OCI-LY3 (cell line): ENCODE measurements around the gene CA7.
"Not testable (repeated sequence)": the region's sequence is repeated elsewhere in the genome, so short reads cannot be mapped to it uniquely, and the experiment has no call there.

Source experiments
- H2AFZ ChIP-seq: fragments of 200-600, 300-600 bp; shearing (Covaris generic); 2 replicates; pipeline ENCODE4 v1.6.0; 2014; ENCODE audit warnings: antibody characterized with exemption, low read depth, low read length
- H3K27ac ChIP-seq: fragments of 200-600, 300-600 bp; sonication (generic); 2 replicates; pipeline ENCODE4 v1.5.1; 2014; ENCODE audit warnings: mild to moderate bottlenecking, low read length, moderate library complexity, mixed read lengths
- H3K27me3 ChIP-seq: fragments of 200-600, 300-600 bp; sonication (generic); 2 replicates; pipeline ENCODE4 v1.6.1; 2014; ENCODE audit warnings: low read depth, low read length, mixed read lengths
- H3K36me3 ChIP-seq: fragments of 200-600, 300-600 bp; sonication (generic); replicated peaks from 2 replicates; pipeline ENCODE3; 2014; ENCODE audit warnings: low read depth, low read length, mixed read lengths
- H3K4me1 ChIP-seq: fragments of 300-600, 200-600 bp; sonication (generic); 2 replicates; pipeline ENCODE4 v1.6.1; 2014; ENCODE audit warnings: low read length, mixed read lengths
- H3K4me2 ChIP-seq: fragments of 200-600, 300-600 bp; sonication (generic); 2 replicates; pipeline ENCODE4 v1.6.1; 2014; ENCODE audit warnings: low read length, mixed read lengths
- H3K4me3 ChIP-seq: fragments of 300-600, 200-600 bp; sonication (generic); 2 replicates; pipeline ENCODE4 v1.5.1; 2014; ENCODE audit warnings: antibody characterized with exemption, mild to moderate bottlenecking, low read length, moderate library complexity
- H3K79me2 ChIP-seq: fragments of 300-600, 200-600 bp; shearing (Covaris generic); 2 replicates; pipeline ENCODE4 v1.6.1; 2014; ENCODE audit warnings: mild to moderate bottlenecking, low read length, mixed read lengths
- H3K9ac ChIP-seq: fragments of 300-600, 200-600 bp; shearing (Covaris generic); 2 replicates; pipeline ENCODE4 v1.6.0; 2014; ENCODE audit warnings: mild to moderate bottlenecking, low read length, moderate library complexity
- H3K9me3 ChIP-seq: fragments of 200-600, 300-600 bp; shearing (Covaris generic); 2 replicates; pipeline ENCODE4 v1.6.1; 2014; ENCODE audit warnings: low read length, mixed read lengths; ENCODE audit not compliant: insufficient read depth
- H4K20me1 ChIP-seq: fragments of 200-600, 300-600 bp; sonication (generic); 2 replicates; pipeline ENCODE4 v1.6.1; 2016; ENCODE audit warnings: low read length, mixed read lengths; ENCODE audit not compliant: insufficient read depth
- EZH2phosphoT487 ChIP-seq: fragments of 200-600 bp; shearing (Covaris generic); IDR thresholded peaks from 2 replicates; pipeline ENCODE4 v1.6.1; 2018; ENCODE audit warnings: antibody characterized with exemption, mixed run types, low read depth
- TF ChIP-seq, protein P1 (sequence below): fragments of 200-600, 300-600 bp; sonication (generic); IDR thresholded peaks from 2 replicates; pipeline ENCODE4 v1.5.1; 2014; ENCODE audit warnings: antibody characterized with exemption, low read length, low read depth

Gene CA7

DNA sequence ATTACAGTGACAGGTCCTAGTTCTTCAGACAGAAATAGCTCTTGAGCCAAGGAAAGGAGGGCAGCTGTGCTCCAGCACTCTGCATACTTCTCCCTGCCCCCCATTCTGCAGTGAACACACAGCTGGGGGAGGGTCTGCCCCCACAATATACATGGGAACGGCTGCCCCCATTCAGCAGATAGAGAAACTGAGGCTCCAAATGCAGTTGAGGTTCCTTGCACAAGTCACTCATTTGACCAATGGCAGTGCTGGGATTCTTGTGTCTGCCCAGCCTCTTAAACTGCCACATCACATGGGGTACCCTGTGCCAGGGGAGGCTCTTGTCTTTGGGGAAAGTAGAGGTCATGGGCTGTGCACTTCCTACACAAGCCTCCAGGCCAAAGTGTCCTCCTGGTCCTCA is 25.2 kb downstream of the CA7 start:
- TF ChIP-seq, protein P1, sequence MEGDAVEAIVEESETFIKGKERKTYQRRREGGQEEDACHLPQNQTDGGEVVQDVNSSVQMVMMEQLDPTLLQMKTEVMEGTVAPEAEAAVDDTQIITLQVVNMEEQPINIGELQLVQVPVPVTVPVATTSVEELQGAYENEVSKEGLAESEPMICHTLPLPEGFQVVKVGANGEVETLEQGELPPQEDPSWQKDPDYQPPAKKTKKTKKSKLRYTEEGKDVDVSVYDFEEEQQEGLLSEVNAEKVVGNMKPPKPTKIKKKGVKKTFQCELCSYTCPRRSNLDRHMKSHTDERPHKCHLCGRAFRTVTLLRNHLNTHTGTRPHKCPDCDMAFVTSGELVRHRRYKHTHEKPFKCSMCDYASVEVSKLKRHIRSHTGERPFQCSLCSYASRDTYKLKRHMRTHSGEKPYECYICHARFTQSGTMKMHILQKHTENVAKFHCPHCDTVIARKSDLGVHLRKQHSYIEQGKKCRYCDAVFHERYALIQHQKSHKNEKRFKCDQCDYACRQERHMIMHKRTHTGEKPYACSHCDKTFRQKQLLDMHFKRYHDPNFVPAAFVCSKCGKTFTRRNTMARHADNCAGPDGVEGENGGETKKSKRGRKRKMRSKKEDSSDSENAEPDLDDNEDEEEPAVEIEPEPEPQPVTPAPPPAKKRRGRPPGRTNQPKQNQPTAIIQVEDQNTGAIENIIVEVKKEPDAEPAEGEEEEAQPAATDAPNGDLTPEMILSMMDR, result no peak
- no peak overlapping the region for H3K4me3 ChIP-seq
- no peak overlapping the region for H3K9ac ChIP-seq
- H3K36me3 ChIP-seq, result no peaks in the 10 kb centered on the region
- no peak overlapping the region for H3K27ac ChIP-seq
- peaks cover 4% of the 10 kb centered on the region; the same call in 1 of the 2 replicates for H3K4me1 ChIP-seq
- no peaks in the 10 kb centered on the region for H3K9me3 ChIP-seq
- no peaks in the 10 kb centered on the region for H4K20me1 ChIP-seq
- peaks cover 5% of the 10 kb centered on the region; the same call in 1 of the 2 replicates for H3K27me3 ChIP-seq
- no peaks in the 10 kb centered on the region for H3K79me2 ChIP-seq
- no peak overlapping the region for H2AFZ ChIP-seq
- H3K4me2 ChIP-seq, result no peak overlapping the region

DNA sequence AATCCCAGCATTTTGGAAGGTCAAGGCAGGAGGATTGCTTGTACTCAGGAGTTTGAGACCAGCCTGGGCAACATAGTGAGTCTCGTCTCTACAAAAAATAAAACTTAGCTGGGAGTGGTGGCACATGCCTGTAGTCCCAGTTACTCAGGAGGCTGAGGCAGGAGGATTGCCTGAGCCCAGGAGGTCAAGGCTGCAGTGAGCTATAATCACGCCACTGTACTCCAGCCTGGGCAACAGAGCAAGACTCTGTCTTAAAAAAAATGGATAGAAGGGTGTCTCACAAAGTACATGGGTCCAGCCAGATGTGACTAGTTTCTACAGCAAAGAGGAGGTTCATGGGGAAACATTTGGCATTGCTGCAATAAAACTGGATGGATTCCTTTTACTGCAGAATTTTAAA is 27.1 kb downstream of the CA7 start:
- H3K79me2 ChIP-seq, H4K20me1 ChIP-seq, H3K9me3 ChIP-seq, H3K36me3 ChIP-seq, H3K27me3 ChIP-seq, H3K4me2 ChIP-seq, H2AFZ ChIP-seq, H3K4me3 ChIP-seq, H3K9ac ChIP-seq, H3K27ac ChIP-seq, H3K4me1 ChIP-seq: not testable (repeated sequence)

GRCh38 chr16:66871840-66872239 is 27.6 kb downstream of the CA7 start:
- Histone ChIP-seq H3K36me3 (no peaks in the 10 kb centered on the region), H3K79me2 (no peaks in the 10 kb centered on the region), H3K4me3 (no peak overlapping the region), H3K27ac (no peak overlapping the region), H3K27me3 (peaks cover 5% of the 10 kb centered on the region; the same call in 1 of the 2 replicates), H3K4me1 (peaks cover 4% of the 10 kb centered on the region; the same call in 1 of the 2 replicates), H3K9ac (no peak overlapping the region), H4K20me1 (no peaks in the 10 kb centered on the region), H3K4me2 (no peak overlapping the region), H2AFZ (no peak overlapping the region), H3K9me3 (no peaks in the 10 kb centered on the region)
- no peak for TF ChIP-seq EZH2phosphoT487
- TF ChIP-seq, protein P1, result no peak

DNA sequence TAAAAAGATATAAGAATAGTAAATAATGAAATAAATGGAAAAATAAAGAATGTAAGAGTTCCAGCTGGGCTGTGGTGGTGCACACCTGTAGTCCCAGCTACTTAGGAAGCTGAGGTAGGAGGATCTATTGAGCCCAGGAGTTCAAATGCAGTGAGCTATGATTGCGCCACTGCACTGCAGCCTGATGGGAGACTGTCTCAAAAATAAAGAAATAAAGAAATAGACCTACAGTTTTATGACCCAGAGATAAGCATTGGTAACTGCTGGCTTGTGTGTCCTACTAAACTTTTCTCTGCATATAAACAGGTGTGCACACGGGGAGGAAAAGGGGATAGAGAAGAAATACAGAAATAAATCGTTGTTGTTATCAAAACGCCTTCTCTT is 28.3 kb downstream of the CA7 start:
- peak overlapping the region; percentile 100 for H3K4me2 ChIP-seq
- peak overlapping the region; percentile 80 for H3K4me3 ChIP-seq
- H3K9me3 ChIP-seq, result no peaks in the 10 kb centered on the region
- peaks cover 5% of the 10 kb centered on the region; the same call in 1 of the 2 replicates for H3K27me3 ChIP-seq
- H3K4me1 ChIP-seq, result peaks cover 4% of the 10 kb centered on the region; the same call in 1 of the 2 replicates
- H3K36me3 ChIP-seq, result no peaks in the 10 kb centered on the region
- peak overlapping the region; percentile 43; the same call in 1 of the 2 replicates for H3K9ac ChIP-seq
- no peak overlapping the region for H3K27ac ChIP-seq
- no peaks in the 10 kb centered on the region for H3K79me2 ChIP-seq
- H2AFZ ChIP-seq, result peak overlapping the region; percentile 83
- H4K20me1 ChIP-seq, result no peaks in the 10 kb centered on the region
- TF ChIP-seq, protein P1, result no peak
- TF ChIP-seq EZH2phosphoT487, result no peak
